ENCODE measurements around the gene RBM22.
"Not testable (repeated sequence)": the region's sequence is repeated elsewhere in the genome, so short reads cannot be mapped to it uniquely, and the experiment has no call there.

Gene RBM22

GRCh38 chr5:150700594-150701377 lies at the start of gene RBM22:
RBM22 (minus strand) TSS chr5:150701062; CDS start chr5:150700985, 77 bp downstream.
- peak; percentile 84 for DNase-seq (ENCODE audit: low read depth)

- DNase-seq (ENCODE audit: low read depth) = no peak
Observed at GRCh38 chr5:150750469-150750868, 49.6 kb upstream of the RBM22 start.

- not testable (repeated sequence) for DNase-seq (ENCODE audit: low read depth)
Observed at GRCh38 chr5:150743142-150743488, 42.3 kb upstream of the RBM22 start.

GRCh38 chr5:150742455-150743141 lies 41.7 kb upstream of the RBM22 start:
- not testable (repeated sequence) for DNase-seq (ENCODE audit: low read depth)

GRCh38 chr5:150740992-150741391 lies 40.1 kb upstream of the RBM22 start:
- no peak for DNase-seq (ENCODE audit: low read depth)

GRCh38 chr5:150738862-150739261 lies 38.0 kb upstream of the RBM22 start:
- DNase-seq (ENCODE audit: low read depth) = no peak

- peak; percentile 14 for DNase-seq (ENCODE audit: low read depth)
Observed at GRCh38 chr5:150734579-150735384, 33.9 kb upstream of the RBM22 start.

- DNase-seq (ENCODE audit: low read depth) = no peak
Observed at GRCh38 chr5:150731669-150732242, 30.9 kb upstream of the RBM22 start.

- no peak for DNase-seq (ENCODE audit: low read depth)
Observed at GRCh38 chr5:150729859-150730258, 29.0 kb upstream of the RBM22 start.

GRCh38 chr5:150723845-150724244 lies 23.0 kb upstream of the RBM22 start:
- DNase-seq (ENCODE audit: low read depth) = no peak

- DNase-seq (ENCODE audit: low read depth) = no peak
Observed at GRCh38 chr5:150710165-150710564, 9.3 kb upstream of the RBM22 start.

- DNase-seq (ENCODE audit: low read depth) = no peak
Observed at GRCh38 chr5:150706776-150707390, 6.0 kb upstream of the RBM22 start.

GRCh38 chr5:150703762-150704161 lies 2.9 kb upstream of the RBM22 start:
- no peak for DNase-seq (ENCODE audit: low read depth)

GRCh38 chr5:150700246-150700593 lies 642 bp downstream of the RBM22 start:
- no peak for DNase-seq (ENCODE audit: low read depth)

- no peak for DNase-seq (ENCODE audit: low read depth)
Observed at GRCh38 chr5:150694612-150695011, 6.2 kb downstream of the RBM22 start.

GRCh38 chr5:150692276-150692675 lies 8.6 kb downstream of the RBM22 start:
- DNase-seq (ENCODE audit: low read depth) = no peak

- no peak for DNase-seq (ENCODE audit: low read depth)
Observed at GRCh38 chr5:150690760-150691159, 10.1 kb downstream of the RBM22 start.

GRCh38 chr5:150689120-150689519 lies 11.7 kb downstream of the RBM22 start:
- DNase-seq (ENCODE audit: low read depth) = no peak

GRCh38 chr5:150676578-150676977 lies 24.3 kb downstream of the RBM22 start:
- DNase-seq (ENCODE audit: low read depth) = no peak

- no peak for DNase-seq (ENCODE audit: low read depth)
Observed at GRCh38 chr5:150675069-150675468, 25.8 kb downstream of the RBM22 start.

GRCh38 chr5:150674341-150674821 lies 26.5 kb downstream of the RBM22 start:
- DNase-seq (ENCODE audit: low read depth) = no peak

- DNase-seq (ENCODE audit: low read depth) = no peak
Observed at GRCh38 chr5:150672884-150673275, 28.0 kb downstream of the RBM22 start.
